ENCODE data around the gene HMOX2. TPM values are rescaled to one million over a fixed set of nuclear protein-coding genes. Genes with fewer than 3 reads are reported as not detected.

The HMOX2 gene
- polyA plus RNA-seq, 1 donor (not counting 4 experiments of a cell fraction or from before 2014, with no cell fraction given), result 167 TPM

- peak; percentile 57 to 74 (median 67) for TF ChIP-seq CTCF (optimal IDR thresholded peaks at IDR 0.05 in 1 of 3, IDR thresholded peaks at IDR 0.05 in 1 of 3, conservative IDR thresholded peaks at IDR 0.05 in 1 of 3; ENCODE audit: extremely low read depth in 1 of 3, insufficient read depth in 2 of 3, low read length in 3 of 3)
- no peak for TF ChIP-seq EZH2 (IDR thresholded peaks at IDR 0.05; ENCODE audit: low read length)
- DNase-seq (ENCODE audit: low read depth, low spot score), result no peak
- no peaks in the 10 kb centered on the region for H3K4me1 ChIP-seq (ENCODE audit: control insufficient read depth, extremely low read depth, insufficient read depth, low read length)
Observed at GRCh38 chr16:4517812-4518680, 41.8 kb downstream of the HMOX2 start.

GRCh38 chr16:4519274-4520058, 43.3 kb downstream of the HMOX2 start:
- H3K79me2 ChIP-seq (ENCODE audit: control insufficient read depth, insufficient read depth, low read length), result peaks cover 72% of the 10 kb centered on the region
- peaks cover 14% of the 10 kb centered on the region for H4K20me1 ChIP-seq (ENCODE audit: control insufficient read depth, extremely low read depth, insufficient read depth, low read length)
- no peaks in the 10 kb centered on the region for H3K4me1 ChIP-seq (ENCODE audit: control insufficient read depth, extremely low read depth, insufficient read depth, low read length)
- DNase-seq (ENCODE audit: low read depth, low spot score), result no peak
- H3K4me3 ChIP-seq (ENCODE audit: control insufficient read depth in 2 of 3, extremely low read depth in 1 of 3, insufficient read depth in 2 of 3, low read depth in 1 of 3, low read length in 3 of 3), result no peak overlapping the region
- no peak for FAIRE-seq
- no peak overlapping the region for H2AFZ ChIP-seq (ENCODE audit: control insufficient read depth, low read length)
- TF ChIP-seq EZH2 (IDR thresholded peaks at IDR 0.05; ENCODE audit: low read length) (no peak), CTCF (optimal IDR thresholded peaks at IDR 0.05 in 1 of 3, IDR thresholded peaks at IDR 0.05 in 1 of 3, conservative IDR thresholded peaks at IDR 0.05 in 1 of 3; ENCODE audit: extremely low read depth in 1 of 3, insufficient read depth in 2 of 3, low read length in 3 of 3) (no peak)
- H3K9ac ChIP-seq (ENCODE audit: control insufficient read depth, extremely low read depth, insufficient read depth, low read length), result no peak overlapping the region
- dilution Hi-C loops (cut with MboI; ENCODE audit: extremely low pct_ligation_motif_present, low sequenced_read_pairs), result no loop called here
- H3K27me3 ChIP-seq (ENCODE audit: control insufficient read depth, extremely low read depth, insufficient read depth, low read length), result no peaks in the 10 kb centered on the region
- no peaks in the 10 kb centered on the region for H3K9me1 ChIP-seq (ENCODE audit: control insufficient read depth, extremely low read depth, insufficient read depth, low read length)
- H3K36me3 ChIP-seq (ENCODE audit: control insufficient read depth in 2 of 2, extremely low read depth in 1 of 2, insufficient read depth in 2 of 2, low read length in 2 of 2), result peaks cover 0 to 17% of the 10 kb centered on the region in 2 experiments
- no peak overlapping the region for H3K27ac ChIP-seq (ENCODE audit: control insufficient read depth, insufficient read depth, low read length)
- H3K4me2 ChIP-seq (ENCODE audit: control insufficient read depth, extremely low read depth, insufficient read depth, low read depth, low read length), result no peak overlapping the region
- no peaks in the 10 kb centered on the region for H3K9me3 ChIP-seq (ENCODE audit: control insufficient read depth, low read depth, low read length)

More at GRCh38 chr16:4517812-4518680, 41.8 kb downstream of the HMOX2 start:
- Histone ChIP-seq H3K4me3 (ENCODE audit: control insufficient read depth in 2 of 3, extremely low read depth in 1 of 3, insufficient read depth in 2 of 3, low read depth in 1 of 3, low read length in 3 of 3) (no peak overlapping the region), H4K20me1 (ENCODE audit: control insufficient read depth, extremely low read depth, insufficient read depth, low read length) (peaks cover 14% of the 10 kb centered on the region), H3K27ac (ENCODE audit: control insufficient read depth, insufficient read depth, low read length) (no peak overlapping the region), H3K9me1 (ENCODE audit: control insufficient read depth, extremely low read depth, insufficient read depth, low read length) (no peaks in the 10 kb centered on the region), H3K9me3 (ENCODE audit: control insufficient read depth, low read depth, low read length) (no peaks in the 10 kb centered on the region), H2AFZ (ENCODE audit: control insufficient read depth, low read length) (no peak overlapping the region), H3K4me2 (ENCODE audit: control insufficient read depth, extremely low read depth, insufficient read depth, low read depth, low read length) (no peak overlapping the region), H3K9ac (ENCODE audit: control insufficient read depth, extremely low read depth, insufficient read depth, low read length) (no peak overlapping the region), H3K36me3 (ENCODE audit: control insufficient read depth in 2 of 2, extremely low read depth in 1 of 2, insufficient read depth in 2 of 2, low read length in 2 of 2) (peaks cover 9 to 17% of the 10 kb centered on the region in 2 experiments), H3K79me2 (ENCODE audit: control insufficient read depth, insufficient read depth, low read length) (peaks cover 70% of the 10 kb centered on the region), H3K27me3 (ENCODE audit: control insufficient read depth, extremely low read depth, insufficient read depth, low read length) (no peaks in the 10 kb centered on the region)
- dilution Hi-C loops (cut with MboI; ENCODE audit: extremely low pct_ligation_motif_present, low sequenced_read_pairs), result no loop called here
- no peak for FAIRE-seq
